ENCODE measurements around the gene TMEM108.

DNA sequence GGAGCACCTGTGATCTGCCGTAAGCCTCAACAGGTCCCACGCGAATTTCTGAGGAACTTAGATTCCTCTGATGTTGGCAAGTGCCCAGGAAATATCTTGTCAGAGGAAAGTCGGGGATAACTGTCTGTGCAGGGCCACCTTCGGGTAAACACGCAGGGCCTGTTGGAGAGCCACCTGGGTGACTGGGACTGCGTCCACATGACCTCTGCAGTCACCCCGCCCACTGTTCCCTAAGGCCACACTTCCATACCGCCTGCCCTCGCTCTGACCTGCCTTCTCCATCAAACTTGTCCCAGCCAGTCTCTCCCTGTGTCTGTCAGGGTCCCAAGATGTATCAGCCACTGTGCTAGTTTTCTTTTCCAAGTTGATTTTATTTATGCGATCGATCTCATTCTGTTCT lies 390.4 kb downstream of the TMEM108 start:
- TF ChIP-seq, protein P1, sequence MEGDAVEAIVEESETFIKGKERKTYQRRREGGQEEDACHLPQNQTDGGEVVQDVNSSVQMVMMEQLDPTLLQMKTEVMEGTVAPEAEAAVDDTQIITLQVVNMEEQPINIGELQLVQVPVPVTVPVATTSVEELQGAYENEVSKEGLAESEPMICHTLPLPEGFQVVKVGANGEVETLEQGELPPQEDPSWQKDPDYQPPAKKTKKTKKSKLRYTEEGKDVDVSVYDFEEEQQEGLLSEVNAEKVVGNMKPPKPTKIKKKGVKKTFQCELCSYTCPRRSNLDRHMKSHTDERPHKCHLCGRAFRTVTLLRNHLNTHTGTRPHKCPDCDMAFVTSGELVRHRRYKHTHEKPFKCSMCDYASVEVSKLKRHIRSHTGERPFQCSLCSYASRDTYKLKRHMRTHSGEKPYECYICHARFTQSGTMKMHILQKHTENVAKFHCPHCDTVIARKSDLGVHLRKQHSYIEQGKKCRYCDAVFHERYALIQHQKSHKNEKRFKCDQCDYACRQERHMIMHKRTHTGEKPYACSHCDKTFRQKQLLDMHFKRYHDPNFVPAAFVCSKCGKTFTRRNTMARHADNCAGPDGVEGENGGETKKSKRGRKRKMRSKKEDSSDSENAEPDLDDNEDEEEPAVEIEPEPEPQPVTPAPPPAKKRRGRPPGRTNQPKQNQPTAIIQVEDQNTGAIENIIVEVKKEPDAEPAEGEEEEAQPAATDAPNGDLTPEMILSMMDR (IDR thresholded peaks at IDR 0.05; ENCODE audit: low read depth, low read length, poor library complexity, severe bottlenecking) = no peak
- TF ChIP-seq EZH2phosphoT487 (IDR thresholded peaks at IDR 0.05; ENCODE audit: borderline replicate concordance, low read length) = no peak
